Osteocyte (in vitro differentiated cells): ENCODE measurements around the gene PARP15. TPM values are rescaled to one million over a fixed set of nuclear protein-coding genes. Genes with fewer than 3 reads are reported as not detected.

Experiments
- DNase-seq: peaks from one replicate; pipeline ENCODE4 v3.0.0; 2021; ENCODE audit warnings: mixed read lengths; ENCODE audit not compliant: unreplicated experiment; ENCODE audit errors: extremely low spot score
- H3K27ac Mint-ChIP-seq: one replicate; pipeline ENCODE4 v1.8.0; 2021; ENCODE audit warnings: mild to moderate bottlenecking, mixed read lengths; ENCODE audit not compliant: unreplicated experiment
- H3K27me3 Mint-ChIP-seq: one replicate; pipeline ENCODE4 v1.8.0; 2021; ENCODE audit warnings: mixed read lengths; ENCODE audit not compliant: unreplicated experiment
- H3K36me3 Mint-ChIP-seq: one replicate; pipeline ENCODE4 v1.8.0; 2021; ENCODE audit warnings: mixed read lengths; ENCODE audit not compliant: unreplicated experiment
- H3K4me1 Mint-ChIP-seq: one replicate; pipeline ENCODE4 v1.8.0; 2021; ENCODE audit warnings: mixed read lengths; ENCODE audit not compliant: unreplicated experiment
- H3K4me3 Mint-ChIP-seq: one replicate; pipeline ENCODE4 v1.8.0; 2021; ENCODE audit warnings: mild to moderate bottlenecking, moderate library complexity, mixed read lengths; ENCODE audit not compliant: unreplicated experiment
- H3K9me3 Mint-ChIP-seq: one replicate; pipeline ENCODE4 v1.8.0; 2021; ENCODE audit warnings: mixed read lengths; ENCODE audit not compliant: unreplicated experiment
- CTCF ChIP-seq: fragments of 200-600 bp; sonication (generic); IDR thresholded peaks from 2 replicates; pipeline ENCODE4 v1.5.0; 2021; ENCODE audit warnings: antibody characterized with exemption, mild to moderate bottlenecking, moderate library complexity
- total RNA-seq: library from RNA; stranded (reverse); gene quantifications from 2 replicates; pipeline ENCODE4 v1.2.1, GENCODE V29; 2021

The PARP15 gene
- total RNA-seq, 1 donor from 2014 or later: 0.08 TPM

- Mint-ChIP-seq H3K27me3 (peaks cover 39% of the 10 kb centered on the region), H3K9me3 (no peaks in the 10 kb centered on the region), H3K4me1 (no peaks in the 10 kb centered on the region), H3K4me3 (no peak overlapping the region), H3K36me3 (no peaks in the 10 kb centered on the region), H3K27ac (no peak overlapping the region)
- no peak for TF ChIP-seq CTCF
- no peak for DNase-seq
Observed at GRCh38 chr3:122602011-122602710, 24.7 kb downstream of the PARP15 start.

GRCh38 chr3:122603056-122603455 is 25.6 kb downstream of the PARP15 start:
- Mint-ChIP-seq H3K36me3 (no peaks in the 10 kb centered on the region), H3K4me3 (no peak overlapping the region), H3K4me1 (no peaks in the 10 kb centered on the region), H3K27ac (no peak overlapping the region), H3K9me3 (no peaks in the 10 kb centered on the region), H3K27me3 (peaks cover 37% of the 10 kb centered on the region)
- TF ChIP-seq CTCF: no peak
- DNase-seq: no peak

GRCh38 chr3:122606330-122606729 is 28.9 kb downstream of the PARP15 start:
- Mint-ChIP-seq H3K36me3 (no peaks in the 10 kb centered on the region), H3K9me3 (peaks cover 6% of the 10 kb centered on the region), H3K27me3 (peaks cover 20% of the 10 kb centered on the region), H3K27ac (no peak overlapping the region), H3K4me1 (peaks cover 6% of the 10 kb centered on the region), H3K4me3 (no peak overlapping the region)
- DNase-seq: no peak
- TF ChIP-seq CTCF: no peak

- peaks cover 4% of the 10 kb centered on the region for H3K27me3 Mint-ChIP-seq
- H3K4me1 Mint-ChIP-seq: peaks cover 6% of the 10 kb centered on the region
- no peak for DNase-seq
Observed at GRCh38 chr3:122608916-122609315, 31.5 kb downstream of the PARP15 start.

More at GRCh38 chr3:122608916-122609315, 31.5 kb downstream of the PARP15 start:
- Mint-ChIP-seq H3K27ac (no peak overlapping the region), H3K4me3 (no peak overlapping the region), H3K9me3 (peaks cover 6% of the 10 kb centered on the region), H3K36me3 (no peaks in the 10 kb centered on the region)
- TF ChIP-seq CTCF: no peak
